ENCODE results near the gene ZNF76.

The ZNF76 gene

DNA sequence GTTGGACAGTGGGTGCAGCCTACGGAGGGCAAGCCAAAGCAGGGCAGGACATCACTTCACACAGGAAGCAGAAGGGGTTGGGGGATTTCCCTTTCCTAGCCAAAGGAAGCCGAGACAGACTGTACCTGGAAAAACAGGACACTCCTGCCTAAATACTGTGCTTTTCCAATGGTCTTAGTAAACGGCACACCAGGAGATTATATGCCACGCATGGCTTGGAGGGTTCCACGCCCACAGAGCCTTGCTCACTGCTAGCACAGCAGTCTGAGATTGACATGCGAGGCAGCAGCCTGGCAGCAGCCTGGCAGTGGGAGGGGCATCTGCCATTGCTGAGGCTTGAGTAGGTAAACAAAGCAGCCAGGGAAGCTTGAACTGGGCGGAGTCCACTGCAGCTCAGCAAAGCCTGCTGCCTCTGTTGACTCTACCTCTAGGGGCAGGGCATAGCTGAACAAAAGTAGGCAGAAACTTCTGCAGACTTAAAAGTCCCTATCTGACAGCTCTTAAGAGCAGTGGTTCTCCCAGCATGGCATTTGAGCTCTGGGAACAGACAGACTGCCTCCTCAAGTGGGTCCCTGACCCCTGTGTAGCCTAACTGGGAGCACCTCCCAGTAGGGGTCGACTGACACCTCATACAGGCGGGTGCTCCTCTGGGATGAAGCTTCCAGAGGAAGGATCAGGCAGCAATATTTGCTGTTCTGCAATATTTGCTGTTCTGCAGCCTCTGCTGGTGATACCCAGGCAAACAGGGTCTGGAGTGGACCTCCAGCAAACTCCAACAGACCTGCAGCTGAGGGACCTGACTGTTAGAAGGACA, 72.7 kb downstream of the ZNF76 start:
- peak; percentile 50 for DNase-seq

DNA sequence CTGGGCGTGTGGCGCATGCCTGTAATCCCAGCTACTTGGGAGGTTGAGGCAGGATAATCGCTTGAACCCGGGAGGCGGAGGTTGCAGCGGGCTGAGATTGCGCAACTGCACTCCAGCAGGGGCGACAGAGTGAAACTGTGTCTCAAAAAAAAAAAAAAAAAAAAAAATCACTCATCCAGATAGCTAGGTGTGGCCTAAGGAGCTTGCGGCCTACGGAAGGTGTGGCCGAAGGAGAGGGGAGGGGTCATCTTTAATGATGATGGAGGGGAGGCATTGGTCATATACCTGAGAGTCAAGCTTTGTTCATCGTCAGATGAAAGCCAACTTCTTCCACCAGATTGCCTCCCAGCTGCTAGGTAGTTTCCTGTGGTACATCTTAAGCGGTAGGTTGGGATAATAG, 82.0 kb downstream of the ZNF76 start:
- DNase-seq, result no peak

GRCh38 chr6:35342258-35343091, 82.9 kb downstream of the ZNF76 start, which contains the start of gene PPARD:
TSS of gene PPARD (plus strand) at chr6:35342558. CDS start at chr6:35411088, 68,530 bp downstream.
- DNase-seq, result peak; percentile 63

- DNase-seq, result no peak
These were observed 83.7 kb downstream of the ZNF76 start for GRCh38 chr6:35343092-35343834.

GRCh38 chr6:35343835-35344550, 84.5 kb downstream of the ZNF76 start:
- no peak for DNase-seq
